Nephron (organoid): ENCODE data around the gene NTPCR.

ENCODE experiments used
- H3K27ac Mint-ChIP-seq, 3 experiments: 2 replicates each; pipeline ENCODE4 v1.8.0; 2020; ENCODE audit warnings: mixed read lengths in 3 of 3, mild to moderate bottlenecking in 2 of 3, moderate library complexity in 1 of 3
- H3K27me3 Mint-ChIP-seq: 2 replicates; pipeline ENCODE4 v1.8.0; 2021; ENCODE audit warnings: low read depth, mild to moderate bottlenecking, moderate library complexity, mixed read lengths
- H3K36me3 Mint-ChIP-seq: 2 replicates; pipeline ENCODE4 v1.8.0; 2020; ENCODE audit warnings: low read depth, mixed read lengths
- H3K4me1 Mint-ChIP-seq: 2 replicates; pipeline ENCODE4 v1.8.0; 2020; ENCODE audit warnings: mixed read lengths
- H3K4me3 Mint-ChIP-seq, 3 experiments: 2 replicates each; pipeline ENCODE4 v1.8.0; 2020; ENCODE audit warnings: mild to moderate bottlenecking in 3 of 3, mixed read lengths in 3 of 3, moderate library complexity in 2 of 3
- H3K9me3 Mint-ChIP-seq: 2 replicates; pipeline ENCODE4 v1.8.0; 2020; ENCODE audit warnings: mixed read lengths
- CTCF ChIP-seq, 3 experiments: fragments of 200-600 bp; sonication (generic); IDR thresholded peaks; one replicate each; pipeline ENCODE4 v1.5.0; 2021; ENCODE audit warnings: antibody characterized with exemption in 3 of 3; ENCODE audit not compliant: unreplicated experiment in 3 of 3

NTPCR gene

GRCh38 chr1:232984577-232985425 is 34.4 kb downstream of the NTPCR start:
- Mint-ChIP-seq H3K9me3 (no peaks in the 10 kb centered on the region), H3K36me3 (peaks cover 15% of the 10 kb centered on the region), H3K27ac (no peak overlapping the region), H3K4me3 (no peak overlapping the region), H3K27me3 (peaks cover 4% of the 10 kb centered on the region), H3K4me1 (peaks cover 22% of the 10 kb centered on the region)
- no peak for TF ChIP-seq CTCF (IDR thresholded peaks at IDR 0.05; ENCODE audit: unreplicated experiment in 3 of 3)

- H3K27ac Mint-ChIP-seq: no peak overlapping the region
- H3K27me3 Mint-ChIP-seq: peaks cover 5% of the 10 kb centered on the region
- no peak overlapping the region for H3K4me3 Mint-ChIP-seq
- H3K9me3 Mint-ChIP-seq: no peaks in the 10 kb centered on the region
- H3K4me1 Mint-ChIP-seq: peaks cover 14% of the 10 kb centered on the region
- TF ChIP-seq CTCF (IDR thresholded peaks at IDR 0.05; ENCODE audit: unreplicated experiment in 3 of 3): no peak
- peaks cover 11% of the 10 kb centered on the region for H3K36me3 Mint-ChIP-seq
Measured at GRCh38 chr1:232985882-232986526, 35.6 kb downstream of the NTPCR start.

DNA sequence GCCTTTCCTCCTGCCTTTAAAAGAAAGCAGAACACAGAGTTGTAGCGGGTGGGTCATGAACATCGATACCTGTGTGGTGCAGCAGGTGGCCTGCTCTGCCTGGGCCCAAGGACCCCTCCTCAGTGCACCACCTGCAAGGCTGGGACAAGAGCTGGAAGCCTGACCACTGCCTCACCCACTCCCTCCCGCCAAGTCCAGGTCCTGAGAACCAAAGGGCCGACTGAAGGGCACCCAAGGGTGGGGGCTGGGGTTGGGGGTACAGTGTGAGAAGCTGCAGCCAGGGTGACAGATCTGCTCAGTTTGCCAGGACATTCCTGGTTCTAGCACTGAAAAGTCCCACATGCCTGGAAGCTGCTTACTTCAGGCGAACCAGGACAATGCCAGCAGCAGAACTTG is 36.1 kb downstream of the NTPCR start:
- no peaks in the 10 kb centered on the region for H3K9me3 Mint-ChIP-seq
- peaks cover 14% of the 10 kb centered on the region for H3K36me3 Mint-ChIP-seq
- peaks cover 11% of the 10 kb centered on the region for H3K4me1 Mint-ChIP-seq
- H3K4me3 Mint-ChIP-seq: no peak overlapping the region
- H3K27ac Mint-ChIP-seq: no peak overlapping the region
- no peak for TF ChIP-seq CTCF (IDR thresholded peaks at IDR 0.05; ENCODE audit: unreplicated experiment in 3 of 3)
- H3K27me3 Mint-ChIP-seq: peaks cover 5% of the 10 kb centered on the region

- TF ChIP-seq CTCF (IDR thresholded peaks at IDR 0.05; ENCODE audit: unreplicated experiment in 3 of 3): no peak
- H3K27ac Mint-ChIP-seq: no peak overlapping the region
Measured at GRCh38 chr1:232987046-232987773, 36.8 kb downstream of the NTPCR start.

GRCh38 chr1:232987774-232988140 is 37.3 kb downstream of the NTPCR start:
- Mint-ChIP-seq H3K9me3 (peaks cover 7% of the 10 kb centered on the region), H3K27me3 (peaks cover 10% of the 10 kb centered on the region), H3K27ac (no peak overlapping the region), H3K4me3 (no peak overlapping the region), H3K4me1 (peaks cover 11% of the 10 kb centered on the region), H3K36me3 (peaks cover 26% of the 10 kb centered on the region)
- TF ChIP-seq CTCF (IDR thresholded peaks at IDR 0.05; ENCODE audit: unreplicated experiment in 3 of 3): no peak

More at GRCh38 chr1:232987046-232987773, 36.8 kb downstream of the NTPCR start:
- Mint-ChIP-seq H3K9me3 (peaks cover 5% of the 10 kb centered on the region), H3K4me3 (no peak overlapping the region), H3K27me3 (peaks cover 7% of the 10 kb centered on the region), H3K4me1 (peaks cover 11% of the 10 kb centered on the region), H3K36me3 (peaks cover 21% of the 10 kb centered on the region)
